HG03469 (cell line): ENCODE results near the gene METTL8.
"Not testable (repeated sequence)": the region's sequence is repeated elsewhere in the genome, so short reads cannot be mapped to it uniquely, and the experiment has no call there.

ENCODE experiments used
- ATAC-seq: cut with Tn5 transposase; IDR thresholded peaks from one replicate; pipeline ENCODE4 v1.9.1; 2021; ENCODE audit warnings: mild to moderate bottlenecking, moderate library complexity, moderate number of reproducible peaks; ENCODE audit not compliant: unreplicated experiment

The METTL8 gene

DNA sequence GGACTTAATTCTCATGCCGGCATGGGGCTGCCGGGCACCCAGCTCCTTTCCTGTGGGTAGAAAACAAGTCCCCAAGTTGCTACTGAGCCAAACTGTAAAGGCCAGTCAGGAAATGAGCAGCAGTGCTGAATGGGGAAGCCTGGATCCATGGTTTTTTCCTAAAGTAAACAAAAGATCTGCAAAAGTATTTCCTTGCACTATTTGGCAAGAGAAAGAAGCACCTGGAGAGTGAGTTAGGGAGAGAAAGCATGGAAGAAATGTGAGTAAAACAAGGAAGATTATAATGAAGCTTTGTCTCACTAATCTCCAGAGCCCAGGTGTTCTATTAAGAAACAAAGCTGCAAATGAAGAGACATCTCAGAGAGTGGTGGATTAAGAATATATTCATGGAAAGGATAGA lies 117.6 kb downstream of the METTL8 start:
- no peak for ATAC-seq

GRCh38 chr2:171315781-171316180 lies 118.0 kb downstream of the METTL8 start:
- no peak for ATAC-seq

GRCh38 chr2:171312182-171312581 lies 121.6 kb downstream of the METTL8 start:
- not testable (repeated sequence) for ATAC-seq

DNA sequence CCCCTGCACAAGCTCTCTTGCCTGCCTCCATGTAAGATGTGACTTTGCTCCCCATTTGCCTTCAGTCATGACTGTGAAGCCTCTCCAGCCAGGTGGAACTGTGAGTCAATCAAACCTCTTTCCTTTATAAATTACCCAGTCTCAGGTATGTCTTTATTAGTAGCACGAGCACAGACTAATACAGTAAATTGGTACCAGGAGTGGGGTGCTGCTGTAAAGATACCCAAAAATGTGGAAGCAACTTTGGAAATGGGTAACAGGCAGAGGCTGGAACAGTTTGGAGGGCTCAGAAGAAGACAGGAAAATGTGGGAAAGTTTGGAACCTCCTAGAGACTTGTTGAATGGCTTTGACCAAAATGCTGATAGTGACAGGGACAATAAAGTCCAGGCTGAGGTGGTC lies 122.2 kb downstream of the METTL8 start:
- not testable (repeated sequence) for ATAC-seq

GRCh38 chr2:171310889-171311288 lies 122.9 kb downstream of the METTL8 start:
- no peak for ATAC-seq

DNA sequence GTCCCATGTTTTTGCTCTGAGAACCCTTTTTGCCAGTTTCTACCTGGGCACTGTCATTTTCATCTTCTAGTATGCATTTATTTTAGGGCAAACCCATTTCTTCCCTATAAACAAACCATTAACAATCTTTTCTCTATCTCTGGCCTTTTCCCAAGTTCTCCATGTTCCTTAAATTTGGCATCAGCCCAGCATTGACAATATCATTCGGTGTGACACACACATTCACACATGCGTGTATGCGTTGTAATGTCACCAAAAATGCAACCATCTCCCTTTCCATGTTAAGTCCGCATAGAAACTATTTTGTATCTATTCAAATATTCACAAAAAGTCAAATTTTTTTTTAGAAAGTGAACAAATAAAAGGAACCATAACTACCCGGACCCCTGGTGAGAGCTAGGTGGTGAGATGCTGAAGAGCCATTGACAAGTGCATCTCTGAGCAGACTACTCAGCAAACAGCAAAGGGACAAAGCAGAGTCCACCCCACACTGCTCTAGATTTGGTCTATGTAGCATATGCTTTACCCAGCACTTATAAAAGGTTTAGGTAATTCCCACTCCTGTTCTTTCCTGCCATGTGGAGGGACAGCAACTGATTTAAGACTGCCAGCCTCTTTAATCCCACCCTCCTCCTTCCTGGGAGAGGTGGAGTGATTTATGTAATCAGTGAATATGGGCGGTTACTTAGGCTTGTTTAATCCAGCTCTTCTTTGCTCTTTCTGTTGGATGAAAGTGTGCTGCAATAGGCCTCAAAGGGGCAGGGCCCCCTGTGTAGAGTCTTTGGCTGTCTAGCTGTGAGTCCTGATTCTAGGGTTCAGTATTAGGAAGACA lies 124.1 kb downstream of the METTL8 start:
- ATAC-seq: no peak

- no peak for ATAC-seq
These were observed 125.3 kb downstream of the METTL8 start for GRCh38 chr2:171308280-171309054.

- ATAC-seq: no peak
These were observed 126.2 kb downstream of the METTL8 start for GRCh38 chr2:171307560-171307959.

GRCh38 chr2:171297956-171298355 lies 135.8 kb downstream of the METTL8 start:
- ATAC-seq: no peak

- ATAC-seq: no peak
These were observed 139.2 kb downstream of the METTL8 start for GRCh38 chr2:171294608-171295007.

DNA sequence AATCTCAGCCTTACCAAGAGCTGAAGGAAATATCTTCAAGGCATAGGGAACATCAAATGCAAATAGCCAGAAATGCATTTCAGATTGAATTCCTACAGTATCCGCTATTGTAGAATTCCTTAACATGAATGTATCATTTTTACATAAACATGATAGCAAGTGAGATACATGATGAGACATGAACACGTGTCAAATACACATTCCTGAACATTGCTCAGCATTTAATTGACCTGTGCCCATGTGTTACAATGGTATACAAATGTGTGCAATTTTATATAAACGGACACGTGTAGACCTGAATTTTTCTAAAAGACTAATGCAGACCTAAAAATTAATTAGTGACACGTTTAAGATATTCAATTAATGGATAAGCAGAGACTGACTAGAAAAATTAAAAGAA lies 140.1 kb downstream of the METTL8 start:
- no peak for ATAC-seq

DNA sequence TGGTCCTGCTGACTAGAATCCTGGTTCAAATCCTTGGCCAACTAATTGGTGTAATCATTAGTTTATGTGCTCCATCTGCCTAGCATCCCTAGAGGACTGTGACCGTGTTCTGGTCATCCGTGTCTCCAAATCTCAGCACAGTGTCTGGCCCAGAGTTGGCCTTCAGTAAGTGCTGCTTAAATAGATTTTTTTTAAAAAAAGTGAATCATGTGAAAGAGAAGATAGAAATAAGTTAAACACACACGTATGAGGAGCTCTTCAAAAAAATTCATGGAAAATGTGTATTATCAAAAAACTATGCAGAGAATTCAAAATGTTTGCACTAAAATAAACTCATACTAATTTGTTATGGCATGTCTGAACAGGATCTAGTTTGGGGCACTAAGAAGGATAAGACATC lies 143.8 kb downstream of the METTL8 start:
- ATAC-seq: no peak

GRCh38 chr2:171289316-171289715 lies 144.5 kb downstream of the METTL8 start:
- no peak for ATAC-seq

GRCh38 chr2:171287611-171288010 lies 146.2 kb downstream of the METTL8 start:
- ATAC-seq: no peak

DNA sequence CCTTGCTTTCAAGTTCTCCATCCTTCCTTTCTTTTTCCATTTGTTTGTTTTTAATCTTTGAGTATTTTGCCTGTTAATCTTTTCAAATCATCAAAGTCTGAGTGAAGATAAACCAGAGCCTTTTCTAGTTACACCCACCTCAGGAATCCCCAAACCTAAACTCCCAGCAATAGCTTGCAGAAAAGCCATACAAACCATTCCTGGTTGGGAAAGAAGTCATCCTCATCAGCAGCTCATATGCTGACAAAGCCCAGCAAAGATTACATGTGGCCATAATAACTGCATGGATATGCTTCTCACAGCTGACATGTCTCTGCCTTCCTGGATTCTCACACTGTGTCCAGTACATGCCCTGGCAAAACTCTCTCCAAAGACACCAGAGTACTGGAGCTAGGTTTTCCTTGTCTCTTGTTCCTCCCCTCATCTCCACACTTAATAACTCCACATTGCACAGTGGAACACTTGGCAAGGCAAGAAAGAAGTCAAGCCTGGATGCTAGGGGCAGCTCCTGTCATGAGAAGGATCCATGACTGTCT lies 146.7 kb downstream of the METTL8 start:
- no peak for ATAC-seq

GRCh38 chr2:171281110-171281509 lies 152.7 kb downstream of the METTL8 start:
- no peak for ATAC-seq

- no peak for ATAC-seq
These were observed 153.6 kb downstream of the METTL8 start for GRCh38 chr2:171279983-171280790.

GRCh38 chr2:171274757-171275156 lies 159.0 kb downstream of the METTL8 start:
- no peak for ATAC-seq

DNA sequence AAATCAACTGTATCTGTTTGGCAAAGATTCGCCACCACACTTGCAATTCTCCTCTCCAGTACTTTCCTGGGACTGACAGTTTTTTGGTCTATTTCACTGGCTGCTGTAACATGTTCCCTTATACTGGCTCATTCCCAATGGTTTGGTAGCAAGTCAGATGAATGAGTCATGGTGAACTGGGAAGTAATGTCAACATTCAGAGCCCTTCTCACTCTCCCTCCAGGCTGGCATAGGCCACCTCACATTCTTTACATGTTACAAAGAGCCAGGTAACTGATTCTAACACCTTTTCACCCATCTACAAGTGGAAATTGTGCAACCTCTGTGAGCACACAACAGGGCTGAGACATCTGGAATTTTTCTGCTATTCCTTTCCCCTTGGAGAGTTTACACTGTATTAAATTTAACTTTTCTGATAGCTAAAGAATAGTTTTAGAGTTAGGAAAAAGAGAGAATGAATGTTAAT lies 161.8 kb downstream of the METTL8 start:
- no peak for ATAC-seq

DNA sequence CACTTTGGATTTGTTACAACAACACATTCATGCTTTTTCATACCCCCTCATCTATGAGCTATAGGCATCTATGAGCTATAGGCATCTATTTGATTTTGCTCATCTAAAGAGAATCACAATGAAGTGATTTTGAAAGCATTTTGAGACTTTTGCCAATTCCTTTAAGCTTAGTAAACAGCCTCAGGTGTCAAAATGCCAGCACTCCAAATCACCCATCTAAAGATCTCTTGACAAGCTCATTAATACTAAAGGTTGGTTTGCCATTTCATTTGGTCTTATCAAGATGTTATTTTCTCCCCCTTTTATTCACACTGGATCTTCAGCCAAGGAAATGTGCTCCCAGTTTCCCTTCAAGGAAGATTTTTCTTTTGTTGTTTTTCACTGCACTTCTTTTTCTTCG lies 162.4 kb downstream of the METTL8 start:
- ATAC-seq: no peak
